Endothelial cell of umbilical vein (primary cell): Measurements from ENCODE around the gene TBC1D17. TPM values are rescaled to one million over a fixed set of nuclear protein-coding genes. Genes with fewer than 3 reads are reported as not detected.

Experiments
- BruUV-seq: library from RNA; stranded (reverse); fragments of 400-500 nt; replicated peaks from 2 replicates; lab custom pipeline; 2021; lab: Mats Ljungman, UMichigan
- CTCF ChIA-PET: fragments of 300-600, 350-600 bp; sonication (Branson Sonifier 250); formaldehyde crosslinking; loops from one replicate; lab custom pipeline; 2021; ENCODE audit warnings: antibody characterized with exemption, inconsistent platforms; lab: Charles Lee
- POLR2A ChIA-PET: fragments of 300-600, 350-600 bp; sonication (Branson Sonifier 250); formaldehyde crosslinking; loops from one replicate; lab custom pipeline; 2021; ENCODE audit warnings: antibody characterized with exemption, inconsistent platforms; lab: Charles Lee
- DNase-seq: peaks from one replicate; pipeline ENCODE4 v3.0.0-alpha.2; 2011; ENCODE audit warnings: low read depth, low spot score
- FAIRE-seq: peaks from 2 replicates; lab custom pipeline; 2011; peaks lifted over from hg19 to GRCh38; lab: Jason Lieb, UNC
- H2AFZ ChIP-seq: 2 replicates; pipeline ENCODE4 v1.6.0; 2012; ENCODE audit warnings: low read depth, low read length, control low read depth, inconsistent platforms
- H3K27ac ChIP-seq: 2 replicates; pipeline ENCODE4 v1.5.1; 2011; ENCODE audit warnings: low read depth, mild to moderate bottlenecking, control low read depth, low read length, moderate library complexity; ENCODE audit not compliant: insufficient read depth
- H3K27me3 ChIP-seq, 2 experiments: 2 replicates each; pipeline versions ENCODE4 v1.6.0 to v1.6.1; 2011; ENCODE audit warnings: low read length in 2 of 2, mixed read lengths in 1 of 2; ENCODE audit not compliant: control insufficient read depth in 2 of 2, insufficient read depth in 2 of 2
- H3K36me3 ChIP-seq, 2 experiments: 2 replicates in 1 of 2; 3 replicates in 1 of 2; pipeline ENCODE4 v1.5.1; 2011; ENCODE audit warnings: low read length in 2 of 2, mild to moderate bottlenecking in 1 of 2, moderate library complexity in 1 of 2; ENCODE audit not compliant: control insufficient read depth in 2 of 2, insufficient read depth in 2 of 2; ENCODE audit errors: extremely low read depth in 1 of 2
- H3K4me1 ChIP-seq: 3 replicates; pipeline ENCODE4 v1.5.1; 2011; ENCODE audit warnings: mild to moderate bottlenecking, low read length; ENCODE audit not compliant: control insufficient read depth, insufficient read depth; ENCODE audit errors: extremely low read depth
- H3K4me2 ChIP-seq: 2 replicates; pipeline ENCODE4 v1.6.1; 2011; ENCODE audit warnings: low read length, control low read depth, mixed read lengths; ENCODE audit not compliant: insufficient read depth
- H3K4me3 ChIP-seq, 3 experiments: fragments of 200-600 bp in 1 of 3; sonication (generic), shearing (Covaris generic) in 1 of 3; replicated peaks in 1 of 3; 2 replicates each; pipeline ENCODE4 v1.5.1; 2011 to 2016; ENCODE audit warnings: control low read depth in 3 of 3, low read length in 3 of 3, mild to moderate bottlenecking in 2 of 3, inconsistent platforms in 1 of 3, low read depth in 1 of 3, moderate library complexity in 1 of 3; ENCODE audit not compliant: insufficient read depth in 1 of 3
- H3K79me2 ChIP-seq: 2 replicates; pipeline ENCODE4 v1.6.0; 2012; ENCODE audit warnings: low read length, inconsistent platforms; ENCODE audit not compliant: control insufficient read depth, insufficient read depth
- H3K9ac ChIP-seq: replicated peaks from 2 replicates; pipeline ENCODE3; 2011; ENCODE audit warnings: low read length, control low read depth; ENCODE audit not compliant: insufficient read depth; ENCODE audit errors: extremely low read depth
- H3K9me1 ChIP-seq: replicated peaks from 3 replicates; pipeline ENCODE4 v1.6.0; 2011; ENCODE audit warnings: mild to moderate bottlenecking, low read length; ENCODE audit not compliant: control insufficient read depth, insufficient read depth; ENCODE audit errors: extremely low read depth
- H3K9me3 ChIP-seq: replicated peaks from 2 replicates; pipeline ENCODE4 v1.5.1; 2012; ENCODE audit warnings: low read length, inconsistent platforms; ENCODE audit not compliant: control insufficient read depth, insufficient read depth
- H4K20me1 ChIP-seq: replicated peaks from 2 replicates; pipeline ENCODE3; 2011; ENCODE audit warnings: mild to moderate bottlenecking, low read length; ENCODE audit not compliant: control insufficient read depth, insufficient read depth; ENCODE audit errors: extremely low read depth
- CTCF ChIP-seq, 2 donors: IDR thresholded peaks; 1 replicate in 1 of 2; 2 replicates in 1 of 2; pipeline ENCODE4 v1.5.1; 2011; ENCODE audit warnings: low read length in 2 of 2, mild to moderate bottlenecking in 2 of 2, moderate library complexity in 2 of 2, control low read depth in 1 of 2, inconsistent platforms in 1 of 2, low read depth in 1 of 2; ENCODE audit not compliant: insufficient read depth in 1 of 2; ENCODE audit errors: extremely low read depth in 1 of 2
- EZH2 ChIP-seq: IDR thresholded peaks from 2 replicates; pipeline ENCODE4 v1.6.1; 2012; ENCODE audit warnings: borderline replicate concordance, low read depth, mild to moderate bottlenecking, moderate library complexity, low read length, inconsistent platforms; ENCODE audit not compliant: severe bottlenecking
- FOS ChIP-seq: IDR thresholded peaks from 2 replicates; pipeline ENCODE4 v1.6.1; 2011; ENCODE audit warnings: mild to moderate bottlenecking, low read length, moderate library complexity, borderline replicate concordance; ENCODE audit not compliant: insufficient read depth
- GATA2 ChIP-seq: IDR thresholded peaks from 2 replicates; pipeline ENCODE4 v1.7.0; 2011; ENCODE audit warnings: low read depth, mild to moderate bottlenecking, moderate library complexity, mixed read lengths, low read length; ENCODE audit not compliant: insufficient read length, insufficient read depth
- JUN ChIP-seq: IDR thresholded peaks from 2 replicates; pipeline ENCODE4 v1.6.1; 2011; ENCODE audit warnings: borderline replicate concordance, low read depth; ENCODE audit not compliant: insufficient read length, insufficient read depth
- MAX ChIP-seq: IDR thresholded peaks from 2 replicates; pipeline ENCODE4 v1.6.1; 2011; ENCODE audit not compliant: insufficient read depth, insufficient read length
- MYC ChIP-seq: IDR thresholded peaks from one replicate; pipeline ENCODE4 v1.6.1; 2011; ENCODE audit warnings: mild to moderate bottlenecking, low read depth, low read length
- POLR2A ChIP-seq: IDR thresholded peaks from 2 replicates; pipeline ENCODE4 v1.6.1; 2012; ENCODE audit warnings: low read depth, mild to moderate bottlenecking, control low read depth, low read length
- POLR2AphosphoS5 ChIP-seq: IDR thresholded peaks from 2 replicates; pipeline ENCODE4 v1.6.1; 2012; ENCODE audit warnings: low read depth, mild to moderate bottlenecking, control low read depth, low read length, moderate library complexity; ENCODE audit not compliant: insufficient read depth
- dilution Hi-C: fragments of 300-500 bp; cut with MboI; formaldehyde crosslinking; loops from one replicate; pipeline ENCODE4 v1.15.0; 2019; ENCODE audit warnings: low sequenced_read_pairs; ENCODE audit not compliant: extremely low pct_ligation_motif_present
- intact Hi-C: fragments of 100-400 bp; cut with micrococcal nuclease; formaldehyde crosslinking; loops from one replicate; pipeline ENCODE4 v1.10.0; 2022
- polyA plus RNA-seq, 4 experiments: library from polyadenylated mRNA; depleted of rRNA in 3 of 4; stranded (reverse) in 3 of 4; unstranded in 1 of 4; fragments of >200 nt; gene quantifications; 2 replicates each; pipeline versions ENCODE4 v1.2.1 to v1.2.3, GENCODE V29; 2011 to 2012; ENCODE audit warnings: missing spikeins in 1 of 4
- total RNA-seq: library from RNA; stranded (reverse); gene quantifications from 2 replicates; pipeline ENCODE4 v1.2.3, GENCODE V29; 2021

Gene TBC1D17
- total and polyA plus RNA-seq, 2 donors (not counting 3 experiments of a cell fraction or from before 2014, with no cell fraction given): 34.2 to 39.3 TPM

GRCh38 chr19:49863254-49863934 is 14.1 kb upstream of the TBC1D17 start:
- Histone ChIP-seq H3K9me3 (no peaks in the 10 kb centered on the region), H3K9ac (no peak overlapping the region), H3K9me1 (no peaks in the 10 kb centered on the region), H3K36me3 (peaks cover 13 to 38% of the 10 kb centered on the region in 2 experiments), H4K20me1 (no peaks in the 10 kb centered on the region), H3K27me3 (no peaks in the 10 kb centered on the region), H3K79me2 (peaks cover 26% of the 10 kb centered on the region), H3K27ac (no peak overlapping the region), H3K4me3 (no peak overlapping the region), H3K4me1 (peaks cover 25% of the 10 kb centered on the region), H2AFZ (no peak overlapping the region), H3K4me2 (no peak overlapping the region)
- CTCF ChIA-PET: no interaction called here
- intact Hi-C loops: no loop called here
- TF ChIP-seq GATA2: no peak
- dilution Hi-C loops: no loop called here
- FAIRE-seq (no peak), DNase-seq (no peak)
- POLR2A ChIA-PET: no interaction called here
- no TSS peak for BruUV-seq

- dilution Hi-C loops: no loop called here
- H3K27ac ChIP-seq: no peak overlapping the region
- CTCF ChIA-PET: no interaction called here
Measured at GRCh38 chr19:49863935-49864320, 13.6 kb upstream of the TBC1D17 start.

More at GRCh38 chr19:49863935-49864320, 13.6 kb upstream of the TBC1D17 start:
- FAIRE-seq: no peak
- H3K79me2 ChIP-seq: peaks cover 26% of the 10 kb centered on the region
- H3K9me3 ChIP-seq: no peaks in the 10 kb centered on the region
- no TSS peak for BruUV-seq
- H4K20me1 ChIP-seq: no peaks in the 10 kb centered on the region
- no peak overlapping the region for H3K9ac ChIP-seq
- H3K4me3 ChIP-seq: no peak overlapping the region
- TF ChIP-seq POLR2AphosphoS5 (no peak), POLR2A (no peak), MAX (no peak), EZH2 (no peak), JUN (no peak), GATA2 (no peak), CTCF (IDR thresholded peaks at IDR 0.05; ENCODE audit: extremely low read depth in 1 of 2, insufficient read depth in 1 of 2, low read depth in 1 of 2, low read length in 2 of 2) (no peak), MYC (no peak), FOS (no peak)
- H3K9me1 ChIP-seq: no peaks in the 10 kb centered on the region
- H3K4me2 ChIP-seq: no peak overlapping the region
- H3K4me1 ChIP-seq: peaks cover 27% of the 10 kb centered on the region
- H3K36me3 ChIP-seq: peaks cover 13 to 34% of the 10 kb centered on the region in 2 experiments
- POLR2A ChIA-PET: no interaction called here
- no peaks in the 10 kb centered on the region for H3K27me3 ChIP-seq
- DNase-seq: no peak
- H2AFZ ChIP-seq: no peak overlapping the region
- intact Hi-C loops: no loop called here
